ENCODE measurements around the gene RNF115. TPM values are rescaled to one million over a fixed set of nuclear protein-coding genes. Genes with fewer than 3 reads are reported as not detected.

RNF115 gene
- total and polyA plus RNA-seq, 2 donors from 2014 or later = 12.3 to 18.0 TPM

- H3K36me3 ChIP-seq (ENCODE audit: control insufficient read depth in 2 of 3, insufficient read depth in 3 of 3, low read length in 3 of 3) = peaks cover 8 to 32% (median 27%) of the 10 kb centered on the region in 3 donors
- TF ChIP-seq CTCF (IDR thresholded peaks at IDR 0.05; ENCODE audit: borderline replicate concordance, extremely low read depth, insufficient read depth) = no peak
- intact Hi-C loops (cut with DNase I) = no loop called here
- H3K9ac ChIP-seq (ENCODE audit: low read length in 3 of 3) = no peak overlapping the region
- no peaks in the 10 kb centered on the region for H3K9me3 ChIP-seq (ENCODE audit: control insufficient read depth in 2 of 3, insufficient read depth in 1 of 3, low read length in 3 of 3)
- no peak for DNase-seq
- no peak for FAIRE-seq
- no peak overlapping the region for H3K27ac ChIP-seq (ENCODE audit: low read depth in 2 of 2, low read length in 2 of 2)
- no peak overlapping the region for H3K4me3 ChIP-seq (ENCODE audit: low read length in 3 of 3)
- H3K27me3 ChIP-seq (ENCODE audit: control insufficient read depth, insufficient read depth, low read length) = no peaks in the 10 kb centered on the region
- peaks cover 0 to 9% (median 0%) of the 10 kb centered on the region in 3 donors for H3K4me1 ChIP-seq (ENCODE audit: control insufficient read depth in 2 of 3, insufficient read depth in 2 of 3, low read depth in 1 of 3, low read length in 3 of 3)
Measured at GRCh38 chr1:145855426-145855948, 31.6 kb upstream of the RNF115 start.

- H3K36me3 ChIP-seq (ENCODE audit: control insufficient read depth in 2 of 3, insufficient read depth in 3 of 3, low read length in 3 of 3) = peaks cover 6 to 32% (median 24%) of the 10 kb centered on the region in 3 donors
- no peak for FAIRE-seq
Measured at GRCh38 chr1:145849356-145850160, 25.7 kb upstream of the RNF115 start.

GRCh38 chr1:145847827-145848226, 23.9 kb upstream of the RNF115 start:
- Histone ChIP-seq H3K9me3 (ENCODE audit: control insufficient read depth in 2 of 3, insufficient read depth in 1 of 3, low read length in 3 of 3) (no peaks in the 10 kb centered on the region), H3K9ac (ENCODE audit: low read length in 3 of 3) (no peak overlapping the region), H3K27ac (ENCODE audit: low read depth in 2 of 2, low read length in 2 of 2) (no peak overlapping the region), H3K4me1 (ENCODE audit: control insufficient read depth in 2 of 3, insufficient read depth in 2 of 3, low read depth in 1 of 3, low read length in 3 of 3) (peaks cover 3 to 11% (median 5%) of the 10 kb centered on the region in 3 donors), H3K36me3 (ENCODE audit: control insufficient read depth in 2 of 3, insufficient read depth in 3 of 3, low read length in 3 of 3) (peaks cover 5 to 24% (median 17%) of the 10 kb centered on the region in 3 donors), H3K27me3 (ENCODE audit: control insufficient read depth, insufficient read depth, low read length) (no peaks in the 10 kb centered on the region), H3K4me3 (ENCODE audit: low read length in 3 of 3) (no peak overlapping the region)
- no peak for TF ChIP-seq CTCF (IDR thresholded peaks at IDR 0.05; ENCODE audit: borderline replicate concordance, extremely low read depth, insufficient read depth)
- no peak for FAIRE-seq
- intact Hi-C loops (cut with DNase I) = loop anchor here (5.0 to 10.0 kb wide), 2 partner anchors 119 to 167 kb away; no protein-coding TSS in a partner anchor
- DNase-seq = no peak

More at GRCh38 chr1:145849356-145850160, 25.7 kb upstream of the RNF115 start:
- peak in 3 of 5 donors; percentile 7 to 66 (median 48) for DNase-seq
- no peak overlapping the region for H3K27ac ChIP-seq (ENCODE audit: low read depth in 2 of 2, low read length in 2 of 2)
- intact Hi-C loops (cut with DNase I) = loop anchor here (5.0 to 10.0 kb wide), 2 partner anchors 118 to 165 kb away; no protein-coding TSS in a partner anchor
- no peak overlapping the region for H3K4me3 ChIP-seq (ENCODE audit: low read length in 3 of 3)
- no peak overlapping the region for H3K9ac ChIP-seq (ENCODE audit: low read length in 3 of 3)
- H3K9me3 ChIP-seq (ENCODE audit: control insufficient read depth in 2 of 3, insufficient read depth in 1 of 3, low read length in 3 of 3) = no peaks in the 10 kb centered on the region
- H3K27me3 ChIP-seq (ENCODE audit: control insufficient read depth, insufficient read depth, low read length) = no peaks in the 10 kb centered on the region
- peaks cover 3 to 11% (median 5%) of the 10 kb centered on the region in 3 donors for H3K4me1 ChIP-seq (ENCODE audit: control insufficient read depth in 2 of 3, insufficient read depth in 2 of 3, low read depth in 1 of 3, low read length in 3 of 3)
- TF ChIP-seq CTCF (IDR thresholded peaks at IDR 0.05; ENCODE audit: borderline replicate concordance, extremely low read depth, insufficient read depth) = peak; percentile 2
